GM12874 (cell line): ENCODE measurements around the gene MARCKS.

ENCODE experiments used
- TF ChIP-seq, protein P1 (sequence below): IDR thresholded peaks from 2 replicates; pipeline ENCODE4 v1.5.1; 2011; ENCODE audit warnings: low read depth, mild to moderate bottlenecking, control low read depth, low read length, moderate library complexity; ENCODE audit not compliant: insufficient read depth

MARCKS gene

DNA sequence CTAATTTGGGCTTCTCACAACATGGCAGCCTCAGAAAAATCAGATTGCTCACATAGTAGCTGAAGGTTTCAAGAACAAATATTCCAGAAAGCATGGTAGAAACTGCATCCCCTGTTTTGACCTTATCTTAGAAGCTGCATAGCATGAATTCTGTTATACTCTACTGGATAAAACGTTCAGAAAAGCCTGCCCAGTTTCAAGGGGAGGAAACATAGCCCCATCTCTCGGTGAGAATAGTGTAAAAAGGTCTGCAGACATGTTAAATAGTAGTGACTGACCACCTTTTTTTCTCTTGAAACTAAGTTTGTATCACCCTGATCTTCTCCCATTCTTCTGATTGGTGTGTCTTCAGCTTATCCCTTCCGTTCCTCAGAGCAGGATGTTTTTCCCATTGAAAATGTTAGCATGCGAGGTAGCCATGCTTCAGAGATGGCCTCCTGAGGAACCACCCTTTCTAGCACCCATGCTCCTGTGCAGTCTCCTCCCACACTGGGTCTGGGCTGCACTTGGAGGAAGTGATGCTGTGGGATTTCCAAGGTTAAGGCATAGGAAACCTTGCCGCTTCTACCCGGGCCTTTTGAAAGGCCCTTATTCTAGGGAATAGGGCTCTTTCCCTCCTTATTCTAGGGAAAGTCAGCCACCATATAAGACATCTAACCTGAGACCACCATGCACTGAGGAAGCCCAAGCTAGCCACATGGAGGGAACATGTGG, 50.1 kb downstream of the MARCKS start:
- TF ChIP-seq, protein P1, sequence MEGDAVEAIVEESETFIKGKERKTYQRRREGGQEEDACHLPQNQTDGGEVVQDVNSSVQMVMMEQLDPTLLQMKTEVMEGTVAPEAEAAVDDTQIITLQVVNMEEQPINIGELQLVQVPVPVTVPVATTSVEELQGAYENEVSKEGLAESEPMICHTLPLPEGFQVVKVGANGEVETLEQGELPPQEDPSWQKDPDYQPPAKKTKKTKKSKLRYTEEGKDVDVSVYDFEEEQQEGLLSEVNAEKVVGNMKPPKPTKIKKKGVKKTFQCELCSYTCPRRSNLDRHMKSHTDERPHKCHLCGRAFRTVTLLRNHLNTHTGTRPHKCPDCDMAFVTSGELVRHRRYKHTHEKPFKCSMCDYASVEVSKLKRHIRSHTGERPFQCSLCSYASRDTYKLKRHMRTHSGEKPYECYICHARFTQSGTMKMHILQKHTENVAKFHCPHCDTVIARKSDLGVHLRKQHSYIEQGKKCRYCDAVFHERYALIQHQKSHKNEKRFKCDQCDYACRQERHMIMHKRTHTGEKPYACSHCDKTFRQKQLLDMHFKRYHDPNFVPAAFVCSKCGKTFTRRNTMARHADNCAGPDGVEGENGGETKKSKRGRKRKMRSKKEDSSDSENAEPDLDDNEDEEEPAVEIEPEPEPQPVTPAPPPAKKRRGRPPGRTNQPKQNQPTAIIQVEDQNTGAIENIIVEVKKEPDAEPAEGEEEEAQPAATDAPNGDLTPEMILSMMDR = no peak

DNA sequence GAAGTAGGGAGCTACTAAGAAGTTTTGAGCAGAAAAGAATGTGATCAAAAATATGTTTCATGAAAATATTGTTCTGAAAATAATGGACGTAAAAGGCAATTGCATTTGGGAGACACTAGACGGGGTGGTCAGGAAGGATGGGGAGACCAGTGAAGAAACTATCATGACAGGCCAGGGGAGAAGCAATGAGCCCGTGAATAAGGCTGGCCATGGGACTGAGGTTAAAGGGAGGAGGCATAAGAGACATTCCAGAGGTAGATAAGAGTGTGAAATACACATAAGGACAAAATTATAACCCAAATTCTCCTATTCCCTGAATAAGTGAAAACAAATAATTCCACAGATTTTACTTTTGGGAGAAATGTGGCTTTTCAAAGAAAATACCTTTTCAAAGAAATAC, 51.7 kb downstream of the MARCKS start:
- TF ChIP-seq, protein P1 = no peak

DNA sequence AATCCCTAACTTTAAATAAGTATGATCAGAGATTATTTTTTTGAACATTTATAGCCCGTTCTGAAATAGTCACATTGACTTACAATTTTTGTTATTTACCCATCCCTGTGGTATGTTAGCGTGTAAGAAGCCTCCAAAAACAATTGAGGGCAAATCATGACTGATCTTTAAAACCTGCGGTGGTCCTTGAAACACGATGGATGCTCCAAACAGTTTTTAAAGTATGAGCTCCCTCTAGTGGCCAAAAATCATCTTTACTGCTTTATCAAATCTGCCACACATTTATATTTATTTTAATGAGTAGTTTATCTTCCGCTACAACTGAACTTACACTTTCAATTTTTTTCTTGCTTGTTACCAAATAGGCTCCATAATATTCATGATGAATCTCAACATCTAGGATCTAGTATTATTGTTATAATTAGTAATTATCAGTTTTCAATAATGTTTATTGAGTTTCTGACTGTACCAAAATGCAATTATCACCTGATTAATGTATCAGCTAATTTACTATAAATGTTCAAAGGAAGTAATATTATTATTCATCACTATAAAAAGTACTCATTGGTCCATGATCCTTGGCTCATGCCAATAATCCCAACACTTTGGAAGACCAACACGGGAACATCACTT, 52.2 kb downstream of the MARCKS start:
- TF ChIP-seq, protein P1 = peak; percentile 41
